ENCODE measurements around the gene DGKB. TPM values are rescaled to one million over a fixed set of nuclear protein-coding genes. Genes with fewer than 3 reads are reported as not detected.

DGKB gene
- total RNA-seq, 1 donor from 2014 or later = 0.72 TPM

DNA sequence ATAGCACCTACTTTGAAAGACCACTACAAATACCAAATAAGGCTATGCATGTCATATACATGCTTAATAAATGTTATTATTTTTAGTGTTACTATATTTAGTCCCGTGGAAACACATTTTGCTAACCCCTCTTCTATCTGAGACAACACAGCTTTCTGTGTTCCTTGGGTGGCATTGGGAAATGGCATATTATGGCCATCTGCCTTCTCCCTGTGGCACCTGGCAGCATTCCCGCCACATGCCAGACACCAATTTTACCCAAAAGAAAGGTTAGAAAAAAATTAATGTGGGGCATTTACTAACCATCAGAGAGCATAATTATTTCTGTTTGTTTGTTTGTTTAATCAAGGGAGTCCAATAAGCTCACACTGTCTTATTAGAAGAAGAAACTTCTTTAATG, 744.4 kb downstream of the DGKB start:
- Mint-ChIP-seq H3K4me1 (peaks cover 9% of the 10 kb centered on the region), H3K36me3 (ENCODE audit: low read depth) (no peaks in the 10 kb centered on the region), H3K27ac (ENCODE audit: unreplicated experiment) (no peak overlapping the region), H3K4me3 (no peak overlapping the region), H3K27me3 (ENCODE audit: low read depth) (no peaks in the 10 kb centered on the region), H3K9me3 (peaks cover 8% of the 10 kb centered on the region)
- no peak for DNase-seq (ENCODE audit: low read depth, low spot score)
- TF ChIP-seq, protein P1, sequence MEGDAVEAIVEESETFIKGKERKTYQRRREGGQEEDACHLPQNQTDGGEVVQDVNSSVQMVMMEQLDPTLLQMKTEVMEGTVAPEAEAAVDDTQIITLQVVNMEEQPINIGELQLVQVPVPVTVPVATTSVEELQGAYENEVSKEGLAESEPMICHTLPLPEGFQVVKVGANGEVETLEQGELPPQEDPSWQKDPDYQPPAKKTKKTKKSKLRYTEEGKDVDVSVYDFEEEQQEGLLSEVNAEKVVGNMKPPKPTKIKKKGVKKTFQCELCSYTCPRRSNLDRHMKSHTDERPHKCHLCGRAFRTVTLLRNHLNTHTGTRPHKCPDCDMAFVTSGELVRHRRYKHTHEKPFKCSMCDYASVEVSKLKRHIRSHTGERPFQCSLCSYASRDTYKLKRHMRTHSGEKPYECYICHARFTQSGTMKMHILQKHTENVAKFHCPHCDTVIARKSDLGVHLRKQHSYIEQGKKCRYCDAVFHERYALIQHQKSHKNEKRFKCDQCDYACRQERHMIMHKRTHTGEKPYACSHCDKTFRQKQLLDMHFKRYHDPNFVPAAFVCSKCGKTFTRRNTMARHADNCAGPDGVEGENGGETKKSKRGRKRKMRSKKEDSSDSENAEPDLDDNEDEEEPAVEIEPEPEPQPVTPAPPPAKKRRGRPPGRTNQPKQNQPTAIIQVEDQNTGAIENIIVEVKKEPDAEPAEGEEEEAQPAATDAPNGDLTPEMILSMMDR (conservative IDR thresholded peaks at IDR 0.05) = no peak

DNA sequence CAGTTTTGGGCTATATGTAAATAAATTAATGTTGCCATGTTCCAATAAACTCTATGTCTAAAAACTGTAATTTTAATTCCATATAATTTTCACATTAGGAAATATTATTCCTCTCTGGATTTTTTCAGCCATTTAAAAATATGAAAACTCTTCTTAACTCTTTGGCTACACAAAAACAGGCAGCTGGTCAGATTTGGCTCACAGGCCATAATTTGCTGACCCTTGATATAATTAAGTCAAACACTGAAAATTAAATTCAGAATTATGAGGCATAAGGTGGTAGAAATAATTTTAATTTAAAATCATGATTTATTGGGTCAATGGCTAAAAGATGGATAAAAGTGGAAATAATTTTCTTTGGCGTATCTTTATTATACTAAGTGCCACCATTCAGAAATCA, 746.1 kb downstream of the DGKB start:
- Mint-ChIP-seq H3K4me1 (peaks cover 17% of the 10 kb centered on the region), H3K9me3 (peaks cover 8% of the 10 kb centered on the region), H3K36me3 (ENCODE audit: low read depth) (no peaks in the 10 kb centered on the region), H3K27me3 (ENCODE audit: low read depth) (no peaks in the 10 kb centered on the region), H3K27ac (ENCODE audit: unreplicated experiment) (no peak overlapping the region), H3K4me3 (no peak overlapping the region)
- TF ChIP-seq, protein P1 (conservative IDR thresholded peaks at IDR 0.05) = no peak
- DNase-seq (ENCODE audit: low read depth, low spot score) = no peak

DNA sequence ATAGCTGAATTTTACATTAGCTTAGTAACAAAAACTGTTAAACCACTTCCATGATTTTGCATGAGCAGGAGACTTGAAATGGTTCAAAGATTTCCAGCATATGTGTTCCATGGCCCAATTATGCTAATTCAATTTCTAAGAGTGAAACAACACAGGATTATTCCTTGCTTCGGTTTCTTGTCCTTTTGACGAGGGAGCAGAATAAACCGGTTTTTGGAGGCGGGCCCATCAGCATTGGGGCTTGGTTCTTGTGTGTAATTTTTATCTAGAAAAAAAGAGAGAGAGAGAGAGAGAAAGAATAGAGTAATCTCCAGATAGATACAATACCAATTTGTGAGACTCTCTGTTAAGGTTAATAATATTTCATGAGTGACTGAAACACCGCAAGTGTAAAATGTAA, 753.6 kb downstream of the DGKB start:
- H3K4me3 Mint-ChIP-seq = no peak overlapping the region
- no peaks in the 10 kb centered on the region for H3K36me3 Mint-ChIP-seq (ENCODE audit: low read depth)
- DNase-seq (ENCODE audit: low read depth, low spot score) = no peak
- H3K9me3 Mint-ChIP-seq = no peaks in the 10 kb centered on the region
- H3K4me1 Mint-ChIP-seq = peaks cover 18% of the 10 kb centered on the region
- no peak overlapping the region for H3K27ac Mint-ChIP-seq (ENCODE audit: unreplicated experiment)
- TF ChIP-seq, protein P1 (conservative IDR thresholded peaks at IDR 0.05) = no peak
- H3K27me3 Mint-ChIP-seq (ENCODE audit: low read depth) = no peaks in the 10 kb centered on the region

DNA sequence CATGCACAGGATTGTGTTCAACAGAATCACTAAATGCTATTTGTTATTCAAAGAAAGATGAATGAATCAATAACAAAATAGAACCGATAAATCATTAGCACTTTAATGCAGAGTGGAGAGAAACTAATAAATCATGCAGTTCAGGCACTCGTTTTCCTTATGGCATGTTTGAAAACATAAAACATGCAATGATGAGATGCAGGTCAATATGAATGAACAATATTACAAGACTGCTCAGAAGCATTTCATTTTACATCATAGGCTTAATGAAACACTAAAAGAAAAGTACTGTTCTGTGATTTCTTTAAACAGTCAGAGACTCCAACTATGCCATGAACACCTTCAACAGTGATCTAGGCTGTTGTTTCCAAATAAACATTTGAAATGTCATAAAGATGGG, 755.0 kb downstream of the DGKB start:
- Mint-ChIP-seq H3K27me3 (ENCODE audit: low read depth) (no peaks in the 10 kb centered on the region), H3K27ac (ENCODE audit: unreplicated experiment) (no peak overlapping the region), H3K4me3 (no peak overlapping the region), H3K4me1 (peaks cover 4% of the 10 kb centered on the region), H3K36me3 (ENCODE audit: low read depth) (no peaks in the 10 kb centered on the region), H3K9me3 (no peaks in the 10 kb centered on the region)
- TF ChIP-seq, protein P1 (conservative IDR thresholded peaks at IDR 0.05) = no peak
- no peak for DNase-seq (ENCODE audit: low read depth, low spot score)

DNA sequence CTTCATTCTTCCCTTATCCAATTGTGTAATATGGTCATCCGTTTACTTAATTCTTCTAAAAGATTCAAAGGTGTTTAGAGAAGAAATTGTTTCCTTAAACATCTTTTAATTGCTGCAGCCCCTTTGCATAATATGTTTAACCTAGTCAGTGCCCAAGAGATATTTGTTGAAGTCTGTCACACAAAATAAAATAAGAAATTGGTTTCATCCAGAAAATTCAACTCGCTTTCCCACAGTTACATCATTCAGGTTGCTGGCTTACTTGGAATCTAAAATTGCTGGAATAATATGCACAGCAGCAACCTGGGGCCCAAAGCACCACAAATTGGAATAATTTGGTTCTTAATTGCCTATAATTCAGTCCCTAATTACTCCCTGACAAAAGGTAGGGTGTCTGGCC, 758.0 kb downstream of the DGKB start:
- H3K27me3 Mint-ChIP-seq (ENCODE audit: low read depth) = no peaks in the 10 kb centered on the region
- H3K4me3 Mint-ChIP-seq = no peak overlapping the region
- no peaks in the 10 kb centered on the region for H3K4me1 Mint-ChIP-seq
- DNase-seq (ENCODE audit: low read depth, low spot score) = no peak
- peaks cover 3% of the 10 kb centered on the region for H3K36me3 Mint-ChIP-seq (ENCODE audit: low read depth)
- TF ChIP-seq, protein P1 (conservative IDR thresholded peaks at IDR 0.05) = no peak
- H3K9me3 Mint-ChIP-seq = peaks cover 6% of the 10 kb centered on the region
- no peak overlapping the region for H3K27ac Mint-ChIP-seq (ENCODE audit: unreplicated experiment)

DNA sequence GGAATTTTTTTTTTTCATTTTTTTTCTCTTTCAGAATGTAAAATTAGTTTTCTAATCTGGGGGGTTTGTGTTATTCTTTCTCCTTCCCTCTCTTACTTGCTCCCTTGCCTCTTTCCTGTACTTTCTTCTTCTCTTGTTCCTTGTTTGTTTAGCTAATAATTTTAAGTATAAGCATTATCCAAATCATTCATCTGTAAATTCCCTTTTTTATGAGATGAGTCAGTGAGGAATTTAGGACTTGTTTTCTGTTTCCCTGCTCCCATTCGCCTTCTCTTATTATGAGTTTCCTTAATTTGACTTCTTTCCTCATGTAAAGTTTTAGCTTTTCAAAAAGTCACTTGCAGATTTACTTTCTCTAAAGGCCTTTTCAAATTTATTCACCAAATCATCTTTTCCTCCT, 758.4 kb downstream of the DGKB start:
- Mint-ChIP-seq H3K27ac (ENCODE audit: unreplicated experiment) (no peak overlapping the region), H3K36me3 (ENCODE audit: low read depth) (peaks cover 3% of the 10 kb centered on the region), H3K27me3 (ENCODE audit: low read depth) (no peaks in the 10 kb centered on the region), H3K9me3 (peaks cover 7% of the 10 kb centered on the region), H3K4me3 (no peak overlapping the region), H3K4me1 (no peaks in the 10 kb centered on the region)
- DNase-seq (ENCODE audit: low read depth, low spot score) = no peak
- TF ChIP-seq, protein P1 (conservative IDR thresholded peaks at IDR 0.05) = no peak

Data from neural crest cell (in vitro differentiated cells).